NCI-H748 treated with DMSO at 0.1 percent for 48 hours (cell line): ENCODE results near the gene NT5C1B.

Experiments used
- DNase-seq: peaks from one replicate; lab custom pipeline; 2025; lab: John Stamatoyannopoulos, UW

Gene NT5C1B

GRCh38 chr2:18551169-18551568 lies 38.2 kb downstream of the NT5C1B start:
- DNase-seq = peak; percentile 42

- no peak for DNase-seq
These were observed 38.9 kb downstream of the NT5C1B start for GRCh38 chr2:18550433-18550832.

GRCh38 chr2:18549083-18549482 lies 40.3 kb downstream of the NT5C1B start:
- no peak for DNase-seq

GRCh38 chr2:18548621-18549020 lies 40.7 kb downstream of the NT5C1B start:
- DNase-seq = no peak

- peak; percentile 90 for DNase-seq
These were observed 42.8 kb downstream of the NT5C1B start for GRCh38 chr2:18546567-18546966.

- DNase-seq = peak; percentile 20
These were observed 44.0 kb downstream of the NT5C1B start for GRCh38 chr2:18545384-18545783.

GRCh38 chr2:18544171-18544570 lies 45.2 kb downstream of the NT5C1B start:
- no peak for DNase-seq

GRCh38 chr2:18540872-18541271 lies 48.5 kb downstream of the NT5C1B start:
- DNase-seq = no peak

GRCh38 chr2:18536697-18537096 lies 52.7 kb downstream of the NT5C1B start:
- DNase-seq = no peak

GRCh38 chr2:18536100-18536499 lies 53.3 kb downstream of the NT5C1B start:
- no peak for DNase-seq

- no peak for DNase-seq
These were observed 58.2 kb downstream of the NT5C1B start for GRCh38 chr2:18531194-18531593.

GRCh38 chr2:18527822-18528221 lies 61.5 kb downstream of the NT5C1B start:
- DNase-seq = no peak

- no peak for DNase-seq
These were observed 62.0 kb downstream of the NT5C1B start for GRCh38 chr2:18527326-18527725.

- DNase-seq = no peak
These were observed 62.9 kb downstream of the NT5C1B start for GRCh38 chr2:18526429-18526828.

GRCh38 chr2:18525852-18526251 lies 63.5 kb downstream of the NT5C1B start:
- DNase-seq = no peak

GRCh38 chr2:18525236-18525635 lies 64.1 kb downstream of the NT5C1B start:
- DNase-seq = no peak

- no peak for DNase-seq
These were observed 66.8 kb downstream of the NT5C1B start for GRCh38 chr2:18522484-18523146.

- DNase-seq = peak; percentile 71
These were observed 68.6 kb downstream of the NT5C1B start for GRCh38 chr2:18520451-18521425.

GRCh38 chr2:18519914-18520450 lies 69.4 kb downstream of the NT5C1B start:
- DNase-seq = no peak

GRCh38 chr2:18518116-18519111 lies 71.0 kb downstream of the NT5C1B start:
- no peak for DNase-seq

- no peak for DNase-seq
These were observed 72.0 kb downstream of the NT5C1B start for GRCh38 chr2:18517386-18517785.

- no peak for DNase-seq
These were observed 73.3 kb downstream of the NT5C1B start for GRCh38 chr2:18516112-18516511.
